ENCODE measurements around the gene SDC4. TPM values are rescaled to one million over a fixed set of nuclear protein-coding genes. Genes with fewer than 3 reads are reported as not detected.

The SDC4 gene
- total RNA-seq, 4 donors from 2014 or later = 50.4 to 168 (median 97.8) TPM

DNA sequence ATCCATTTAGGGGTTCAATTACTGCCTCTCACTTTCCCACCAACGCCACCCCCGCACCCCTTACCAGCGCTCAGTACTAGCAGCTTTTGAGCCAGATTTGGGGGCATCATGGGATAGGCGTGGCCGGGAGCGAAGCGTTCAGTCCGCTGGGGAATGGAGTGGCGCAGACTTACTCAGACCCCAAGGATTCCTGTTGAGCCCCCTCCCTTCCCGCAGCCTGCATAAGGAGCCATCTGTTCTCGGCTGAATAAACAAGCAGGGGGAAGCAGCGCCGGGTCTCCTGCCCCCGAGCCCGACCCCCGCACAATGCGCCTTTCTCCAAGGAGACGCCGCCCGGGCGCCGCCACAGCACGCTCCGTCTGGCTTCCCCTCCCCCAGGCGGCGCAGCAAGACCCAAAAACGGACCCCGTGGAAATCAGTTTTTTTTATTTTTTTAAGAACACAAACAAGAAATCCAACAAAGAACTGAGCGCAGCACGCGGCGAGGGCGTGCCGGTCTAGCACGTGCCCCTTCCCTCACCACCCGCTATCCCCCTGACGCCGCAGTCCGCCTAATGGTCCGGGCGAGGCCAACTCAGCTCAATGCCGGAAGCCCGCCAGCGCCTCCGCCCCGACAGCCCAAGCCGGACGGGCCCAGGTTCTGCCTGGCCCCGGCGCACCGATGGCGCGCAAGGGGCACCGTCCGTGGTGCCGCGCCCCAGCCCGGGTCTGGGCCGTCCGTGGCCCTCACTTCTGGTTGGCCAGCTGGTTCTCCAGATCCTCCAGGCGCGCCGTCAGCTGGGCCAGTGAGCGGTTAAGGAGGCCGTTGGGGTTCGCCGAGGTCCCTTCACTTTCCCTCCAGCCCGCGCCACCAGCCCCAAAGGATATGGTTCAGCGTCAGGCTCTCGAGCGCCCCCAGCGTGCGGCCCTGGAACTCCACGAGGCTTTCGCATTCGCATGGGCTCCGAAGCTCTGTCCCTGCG lies 54.9 kb downstream of the SDC4 start:
- in situ Hi-C loops (cut with MboI; ENCODE audit: low sequenced_read_pairs in 4 of 4) = loop anchor here (25.0 kb wide), 2 partner anchors 156 to 256 kb away; no protein-coding TSS in a partner anchor
- ATAC-seq (peak; percentile 74 to 80), DNase-seq (peak; percentile 33 to 55)
- Histone ChIP-seq H3K4me3 (peak overlapping the region; percentile 46 to 71 (median 58)), H3K4me1 (peaks cover 0 to 5% of the 10 kb centered on the region in 2 donors), H3K36me3 (no peaks in the 10 kb centered on the region), H3K9me3 (no peaks in the 10 kb centered on the region), H3K27me3 (peaks cover 11 to 24% (median 14%) of the 10 kb centered on the region in 3 donors), H3K27ac (no peak overlapping the region)
- intact Hi-C loops (cut with DNase I; ENCODE audit: low total_unique reads) = loop anchor here (5.0 kb wide), 3 partner anchors 41 to 251 kb away; partner anchors contain the start of gene SLPI
- no peak for TF ChIP-seq POLR2A (IDR thresholded peaks at IDR 0.05)
- TF ChIP-seq, protein P1, sequence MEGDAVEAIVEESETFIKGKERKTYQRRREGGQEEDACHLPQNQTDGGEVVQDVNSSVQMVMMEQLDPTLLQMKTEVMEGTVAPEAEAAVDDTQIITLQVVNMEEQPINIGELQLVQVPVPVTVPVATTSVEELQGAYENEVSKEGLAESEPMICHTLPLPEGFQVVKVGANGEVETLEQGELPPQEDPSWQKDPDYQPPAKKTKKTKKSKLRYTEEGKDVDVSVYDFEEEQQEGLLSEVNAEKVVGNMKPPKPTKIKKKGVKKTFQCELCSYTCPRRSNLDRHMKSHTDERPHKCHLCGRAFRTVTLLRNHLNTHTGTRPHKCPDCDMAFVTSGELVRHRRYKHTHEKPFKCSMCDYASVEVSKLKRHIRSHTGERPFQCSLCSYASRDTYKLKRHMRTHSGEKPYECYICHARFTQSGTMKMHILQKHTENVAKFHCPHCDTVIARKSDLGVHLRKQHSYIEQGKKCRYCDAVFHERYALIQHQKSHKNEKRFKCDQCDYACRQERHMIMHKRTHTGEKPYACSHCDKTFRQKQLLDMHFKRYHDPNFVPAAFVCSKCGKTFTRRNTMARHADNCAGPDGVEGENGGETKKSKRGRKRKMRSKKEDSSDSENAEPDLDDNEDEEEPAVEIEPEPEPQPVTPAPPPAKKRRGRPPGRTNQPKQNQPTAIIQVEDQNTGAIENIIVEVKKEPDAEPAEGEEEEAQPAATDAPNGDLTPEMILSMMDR (IDR thresholded peaks at IDR 0.05 in 4 of 5, conservative IDR thresholded peaks at IDR 0.05 in 1 of 5) = peak; percentile 67 to 95 (median 86)

DNA sequence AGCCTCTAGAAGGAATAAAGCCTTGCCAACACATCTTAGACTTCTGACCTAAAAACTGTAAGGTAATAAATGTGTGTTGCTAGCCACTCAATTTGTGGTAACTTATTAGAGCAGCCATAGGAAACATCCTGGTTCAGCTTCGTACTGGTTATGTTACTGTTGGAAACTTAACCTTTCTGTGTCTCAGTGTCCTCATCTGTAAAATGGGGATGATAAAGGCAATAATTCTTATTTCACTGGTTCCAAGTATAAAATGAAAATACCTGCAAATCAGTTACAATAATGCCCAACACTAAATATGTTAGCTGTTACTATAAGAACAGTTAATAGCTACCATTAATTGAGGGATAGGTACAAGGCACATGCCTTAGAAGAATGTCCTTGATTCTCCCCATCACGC lies 55.9 kb downstream of the SDC4 start:
- in situ Hi-C loops (cut with MboI; ENCODE audit: low sequenced_read_pairs in 4 of 4) = loop anchor here (25.0 kb wide), 2 partner anchors 155 to 255 kb away; no protein-coding TSS in a partner anchor
- TF ChIP-seq POLR2A (IDR thresholded peaks at IDR 0.05) = no peak
- TF ChIP-seq, protein P1 (IDR thresholded peaks at IDR 0.05 in 4 of 5, conservative IDR thresholded peaks at IDR 0.05 in 1 of 5) = no peak
- ATAC-seq = no peak
- Histone ChIP-seq H3K36me3 (no peaks in the 10 kb centered on the region), H3K4me1 (peaks cover 0 to 5% of the 10 kb centered on the region in 2 donors), H3K9me3 (no peaks in the 10 kb centered on the region), H3K27me3 (peaks cover 11 to 24% (median 14%) of the 10 kb centered on the region in 3 donors), H3K27ac (no peak overlapping the region), H3K4me3 (no peak overlapping the region)
- intact Hi-C loops (cut with DNase I; ENCODE audit: low total_unique reads) = loop anchor here (5.0 kb wide), 3 partner anchors 40 to 250 kb away; partner anchors contain the start of gene SLPI
- no peak for DNase-seq

GRCh38 chr20:45291526-45291925 lies 56.7 kb downstream of the SDC4 start:
- in situ Hi-C loops (cut with MboI; ENCODE audit: low sequenced_read_pairs in 4 of 4) = loop anchor here (25.0 kb wide), 2 partner anchors 154 to 254 kb away; no protein-coding TSS in a partner anchor
- peaks cover 11 to 24% (median 14%) of the 10 kb centered on the region in 3 donors for H3K27me3 ChIP-seq
- no peaks in the 10 kb centered on the region for H3K9me3 ChIP-seq
- TF ChIP-seq POLR2A (IDR thresholded peaks at IDR 0.05) = no peak
- TF ChIP-seq, protein P1 (IDR thresholded peaks at IDR 0.05 in 4 of 5, conservative IDR thresholded peaks at IDR 0.05 in 1 of 5) = no peak
- ATAC-seq = no peak
- intact Hi-C loops (cut with DNase I; ENCODE audit: low total_unique reads) = loop anchor here (2.0 to 5.0 kb wide), 4 partner anchors 39 to 249 kb away; partner anchors contain the start of gene SLPI
- H3K4me1 ChIP-seq = peaks cover 0 to 5% of the 10 kb centered on the region in 2 donors
- DNase-seq = no peak
- H3K36me3 ChIP-seq = no peaks in the 10 kb centered on the region
- H3K4me3 ChIP-seq = no peak overlapping the region
- no peak overlapping the region for H3K27ac ChIP-seq

GRCh38 chr20:45290677-45291355 lies 57.4 kb downstream of the SDC4 start:
- H3K9me3 ChIP-seq = no peaks in the 10 kb centered on the region
- TF ChIP-seq, protein P1 (IDR thresholded peaks at IDR 0.05 in 4 of 5, conservative IDR thresholded peaks at IDR 0.05 in 1 of 5) = peak; percentile 77 to 91 (median 81)
- TF ChIP-seq POLR2A (IDR thresholded peaks at IDR 0.05) = no peak
- intact Hi-C loops (cut with DNase I; ENCODE audit: low total_unique reads) = loop anchor here (2.0 to 5.0 kb wide), 4 partner anchors 39 to 249 kb away; partner anchors contain the start of gene SLPI
- in situ Hi-C loops (cut with MboI; ENCODE audit: low sequenced_read_pairs in 4 of 4) = loop anchor here (25.0 kb wide), 2 partner anchors 154 to 254 kb away; no protein-coding TSS in a partner anchor
- no peaks in the 10 kb centered on the region for H3K36me3 ChIP-seq
- DNase-seq (peak; percentile 22 to 76), ATAC-seq (peak; percentile 51 to 87)
- H3K27me3 ChIP-seq = peaks cover 11 to 23% (median 14%) of the 10 kb centered on the region in 3 donors
- H3K4me1 ChIP-seq = peaks cover 0 to 5% of the 10 kb centered on the region in 2 donors
- no peak overlapping the region for H3K27ac ChIP-seq
- no peak overlapping the region for H3K4me3 ChIP-seq
